ENCODE data around the gene CHRM1.
"Not testable (repeated sequence)": the region's sequence is repeated elsewhere in the genome, so short reads cannot be mapped to it uniquely, and the experiment has no call there.

The CHRM1 gene

DNA sequence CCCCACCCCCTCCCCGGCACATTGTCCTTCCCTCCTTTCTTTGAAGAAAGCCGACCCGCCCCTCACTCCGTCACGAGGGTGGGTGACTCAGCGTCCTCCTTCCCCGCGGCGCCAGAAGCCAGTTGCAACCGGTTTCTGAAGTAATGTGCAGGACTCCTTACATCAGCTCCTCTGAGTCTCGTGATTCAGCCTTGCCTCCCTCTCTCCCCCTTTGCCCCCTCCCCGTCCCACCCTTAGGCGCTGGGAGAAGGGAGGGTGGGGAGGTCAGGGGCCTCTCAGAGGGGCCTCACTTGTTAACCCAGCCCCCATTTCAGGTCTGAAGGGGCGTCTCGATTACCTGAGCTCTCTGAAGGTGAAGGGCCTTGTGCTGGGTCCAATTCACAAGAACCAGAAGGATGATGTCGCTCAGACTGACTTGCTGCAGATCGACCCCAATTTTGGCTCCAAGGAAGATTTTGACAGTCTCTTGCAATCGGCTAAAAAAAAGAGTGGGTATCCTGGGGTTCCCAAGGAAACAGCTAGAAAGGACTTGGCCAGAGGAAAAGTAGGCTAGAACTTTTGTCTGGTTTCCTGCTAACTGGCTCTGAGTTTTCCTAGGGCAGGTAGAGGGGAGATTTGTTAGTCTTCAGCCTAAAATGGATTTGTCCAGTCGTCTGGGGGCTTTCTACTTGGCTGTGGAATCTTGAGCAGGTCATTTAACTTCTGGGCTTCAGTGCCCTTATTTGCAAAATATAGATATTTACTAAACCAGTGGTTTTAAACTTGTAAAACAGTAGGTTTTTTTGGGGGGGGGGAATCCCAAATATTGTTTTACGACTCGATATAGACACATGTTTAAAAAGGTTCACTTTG lies 39.4 kb downstream of the CHRM1 start:
- no peak for TF ChIP-seq ZNF274 (IDR thresholded peaks at IDR 0.05; ENCODE audit: low read depth, low read length)
- H3K4me3 ChIP-seq (ENCODE audit: low read length), result peak overlapping the region; percentile 85

DNA sequence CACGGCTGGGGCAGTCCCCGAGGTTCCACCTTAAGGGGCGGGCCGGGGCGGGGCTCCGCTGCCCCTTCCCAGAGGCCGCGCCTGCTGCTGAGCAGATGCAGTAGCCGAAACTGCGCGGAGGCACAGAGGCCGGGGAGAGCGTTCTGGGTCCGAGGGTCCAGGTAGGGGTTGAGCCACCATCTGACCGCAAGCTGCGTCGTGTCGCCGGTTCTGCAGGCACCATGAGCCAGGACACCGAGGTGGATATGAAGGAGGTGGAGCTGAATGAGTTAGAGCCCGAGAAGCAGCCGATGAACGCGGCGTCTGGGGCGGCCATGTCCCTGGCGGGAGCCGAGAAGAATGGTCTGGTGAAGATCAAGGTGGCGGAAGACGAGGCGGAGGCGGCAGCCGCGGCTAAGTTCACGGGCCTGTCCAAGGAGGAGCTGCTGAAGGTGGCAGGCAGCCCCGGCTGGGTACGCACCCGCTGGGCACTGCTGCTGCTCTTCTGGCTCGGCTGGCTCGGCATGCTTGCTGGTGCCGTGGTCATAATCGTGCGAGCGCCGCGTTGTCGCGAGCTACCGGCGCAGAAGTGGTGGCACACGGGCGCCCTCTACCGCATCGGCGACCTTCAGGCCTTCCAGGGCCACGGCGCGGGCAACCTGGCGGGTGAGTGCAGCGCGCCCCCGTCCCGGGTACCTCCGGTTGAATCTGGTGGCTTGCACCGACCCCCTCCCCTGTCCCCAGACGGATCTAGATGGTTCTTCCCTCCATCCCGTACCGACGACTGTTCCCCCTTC lies 40.2 kb downstream of the CHRM1 start, which contains the start of gene SLC3A2:
Gene SLC3A2 (plus strand): TSS at position 94 of the 776 bp plus-strand sequence. CDS start 128 bp downstream, at position 222.
- peak within 1 kb of the TSS; percentile 85 for H3K4me3 ChIP-seq (ENCODE audit: low read length)
- no peak for TF ChIP-seq ZNF274 (IDR thresholded peaks at IDR 0.05; ENCODE audit: low read depth, low read length)

DNA sequence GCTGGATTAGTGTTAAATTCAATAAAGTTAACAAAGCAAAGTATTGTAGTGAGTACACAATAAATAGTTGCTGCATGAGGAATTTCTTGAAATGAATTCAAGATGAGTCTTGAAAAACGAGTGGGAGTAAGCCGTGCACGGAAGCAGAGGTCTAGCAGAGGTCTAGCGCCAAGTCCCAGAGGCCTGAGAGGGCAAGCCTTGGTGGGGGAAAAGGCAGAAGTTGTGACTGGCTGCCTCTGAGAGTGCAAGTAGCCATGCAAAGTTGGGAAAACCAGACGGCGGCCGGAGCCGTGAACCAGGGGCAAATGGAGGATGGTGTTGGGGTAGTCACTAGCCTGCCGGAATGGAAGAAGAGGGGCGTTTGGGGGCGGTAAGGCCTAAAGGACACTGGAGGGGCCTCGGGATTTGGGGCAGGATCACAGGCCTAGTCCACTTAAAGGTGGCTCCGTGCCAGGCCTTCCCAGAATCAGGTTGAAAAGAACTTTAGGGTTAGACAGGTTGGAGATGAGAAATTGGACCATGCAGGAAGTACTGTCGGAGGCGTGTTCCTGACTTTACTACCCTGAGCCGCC lies 40.8 kb downstream of the CHRM1 start:
- no peak for TF ChIP-seq ZNF274 (IDR thresholded peaks at IDR 0.05; ENCODE audit: low read depth, low read length)
- peak overlapping the region; percentile 85; the same call in 1 of the 2 replicates for H3K4me3 ChIP-seq (ENCODE audit: low read length)

DNA sequence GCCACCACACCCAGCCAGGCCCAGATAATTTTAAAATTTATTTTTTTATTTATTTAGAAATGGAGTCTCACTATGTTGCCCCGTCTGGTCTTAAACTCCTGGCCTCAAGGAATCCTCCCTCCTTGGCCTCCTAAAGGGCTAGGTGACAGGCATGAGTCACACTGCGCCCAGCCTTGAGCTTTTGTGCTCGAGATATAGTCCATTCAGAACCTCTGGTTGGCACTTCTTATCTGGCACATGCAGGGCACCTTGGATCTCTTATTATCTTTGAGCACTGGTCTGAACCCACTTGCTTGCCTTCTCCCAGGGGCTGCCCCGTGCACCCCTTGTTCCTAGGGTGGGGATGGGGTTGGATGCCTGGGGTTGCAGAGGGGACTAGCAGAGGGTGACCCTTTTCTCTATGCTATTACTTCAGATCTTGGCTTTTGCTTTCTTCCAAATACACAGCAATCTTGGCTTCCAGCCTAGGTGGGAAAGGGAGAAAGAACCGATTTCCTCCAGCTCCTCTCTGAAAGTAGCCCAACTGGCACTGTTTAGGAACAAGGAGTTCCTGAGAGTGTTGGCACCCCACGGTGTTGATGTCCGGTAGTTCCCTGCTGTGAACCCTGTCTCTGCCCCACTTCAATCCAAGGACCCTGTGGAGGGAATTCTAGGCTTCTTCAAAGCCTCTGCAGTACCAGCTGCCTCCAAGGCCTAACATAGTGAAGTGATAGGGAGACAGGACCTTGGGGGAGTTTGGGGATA lies 41.8 kb downstream of the CHRM1 start:
- H3K4me3 ChIP-seq (ENCODE audit: low read length), result no peak overlapping the region; the same call in 1 of the 2 replicates
- TF ChIP-seq ZNF274 (IDR thresholded peaks at IDR 0.05; ENCODE audit: low read depth, low read length), result no peak

DNA sequence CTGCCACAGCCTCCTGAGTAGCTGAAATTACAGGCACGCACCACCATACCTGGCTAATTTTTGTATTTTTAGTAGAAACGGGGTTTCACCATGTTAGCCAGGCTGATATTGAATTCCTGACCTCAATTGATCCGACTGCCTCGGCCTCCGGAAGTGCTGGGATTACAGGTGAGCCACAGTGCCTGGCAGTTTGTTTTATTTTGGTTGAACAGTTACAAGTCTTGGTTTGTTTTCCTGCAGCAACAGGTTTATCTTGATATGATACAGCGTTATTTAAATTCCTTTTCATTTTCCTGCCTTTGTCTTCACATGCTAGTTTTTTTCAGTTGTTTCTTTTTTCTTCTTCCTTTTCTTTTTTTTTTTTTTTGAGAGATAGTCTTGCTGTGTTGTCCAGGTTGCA lies 44.5 kb downstream of the CHRM1 start:
- TF ChIP-seq ZNF274 (IDR thresholded peaks at IDR 0.05; ENCODE audit: low read depth, low read length), result no peak
- no peak overlapping the region for H3K4me3 ChIP-seq (ENCODE audit: low read length)

DNA sequence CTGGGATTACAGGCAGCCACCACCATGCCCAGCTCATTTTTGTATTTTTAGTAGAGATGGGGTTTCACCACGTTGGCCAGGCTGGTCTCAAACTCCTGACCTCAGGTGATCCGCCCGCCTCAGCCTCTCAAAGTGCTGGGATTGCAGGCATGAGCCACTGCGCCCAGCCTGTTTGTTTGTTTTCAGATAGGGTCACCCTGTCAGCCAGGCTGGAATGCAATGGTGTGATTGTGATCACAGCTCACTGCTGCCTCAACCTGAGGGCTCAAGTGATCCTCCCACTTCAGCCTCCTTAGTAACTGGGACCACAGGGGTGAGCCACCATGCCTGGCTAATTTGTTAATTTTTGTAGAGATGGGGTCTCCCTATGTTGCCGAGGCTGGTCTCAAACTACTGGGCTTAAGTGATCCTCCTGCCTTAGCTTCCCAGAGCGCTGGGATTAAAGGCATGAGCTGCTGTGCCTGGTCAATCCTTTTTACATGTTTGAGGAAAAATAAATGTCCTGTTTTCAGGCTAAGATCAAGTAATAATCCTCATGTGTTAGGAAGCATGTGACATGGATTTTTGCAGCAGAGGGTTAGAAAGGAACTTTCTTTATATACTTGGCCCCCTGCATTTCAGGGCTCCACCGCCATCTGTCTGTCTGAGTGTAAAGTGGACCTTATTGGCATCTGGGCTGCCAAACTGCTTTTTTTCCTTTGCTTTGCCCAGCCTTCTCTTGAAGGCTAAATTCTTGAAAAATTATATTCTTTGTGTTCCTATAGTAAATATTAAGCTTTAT lies 45.3 kb downstream of the CHRM1 start:
- H3K4me3 ChIP-seq (ENCODE audit: low read length), result no peak overlapping the region
- TF ChIP-seq ZNF274 (IDR thresholded peaks at IDR 0.05; ENCODE audit: low read depth, low read length), result no peak

DNA sequence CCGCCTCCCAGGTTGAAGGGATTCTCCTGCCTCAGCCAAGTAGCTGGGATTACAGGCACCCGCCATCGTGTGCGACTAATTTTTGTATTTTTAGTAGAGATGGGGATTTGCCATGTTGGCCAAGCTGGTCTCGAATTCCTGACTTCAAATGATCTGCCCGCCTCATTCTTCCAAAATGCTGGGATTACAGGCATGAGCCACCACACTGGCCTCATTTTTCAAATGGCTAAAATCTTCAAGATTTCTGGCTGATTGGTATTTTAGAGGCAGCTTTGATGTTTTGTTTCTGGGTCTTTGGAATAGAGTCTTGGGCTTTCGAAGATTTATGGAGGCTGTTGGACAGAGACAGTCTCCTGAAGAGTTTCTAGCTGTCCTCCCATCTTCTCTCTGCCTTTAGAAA lies 46.3 kb downstream of the CHRM1 start:
- TF ChIP-seq ZNF274 (IDR thresholded peaks at IDR 0.05; ENCODE audit: low read depth, low read length), result no peak
- H3K4me3 ChIP-seq (ENCODE audit: low read length), result no peak overlapping the region

DNA sequence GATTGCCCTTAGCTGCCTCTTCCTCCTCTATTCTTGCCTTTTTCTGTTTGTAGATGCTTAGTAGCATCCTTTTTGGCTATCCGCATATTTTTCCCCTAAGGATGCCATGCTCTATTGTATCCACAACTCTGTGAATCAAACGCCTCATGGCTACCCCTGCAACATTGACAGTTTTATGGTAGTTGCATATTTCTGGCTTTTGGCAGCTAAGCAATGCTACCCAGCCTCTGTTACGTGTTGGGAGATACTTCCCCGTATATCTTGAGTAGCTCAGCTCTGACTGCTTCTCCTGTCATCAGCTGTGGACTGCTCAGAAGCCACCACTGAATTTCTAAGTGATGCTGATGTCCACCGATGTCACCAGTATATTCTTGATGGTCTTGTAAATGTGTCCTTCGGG lies 55.5 kb downstream of the CHRM1 start:
- no peak for TF ChIP-seq ZNF274 (IDR thresholded peaks at IDR 0.05; ENCODE audit: low read depth, low read length)
- H3K4me3 ChIP-seq (ENCODE audit: low read length), result no peak overlapping the region

DNA sequence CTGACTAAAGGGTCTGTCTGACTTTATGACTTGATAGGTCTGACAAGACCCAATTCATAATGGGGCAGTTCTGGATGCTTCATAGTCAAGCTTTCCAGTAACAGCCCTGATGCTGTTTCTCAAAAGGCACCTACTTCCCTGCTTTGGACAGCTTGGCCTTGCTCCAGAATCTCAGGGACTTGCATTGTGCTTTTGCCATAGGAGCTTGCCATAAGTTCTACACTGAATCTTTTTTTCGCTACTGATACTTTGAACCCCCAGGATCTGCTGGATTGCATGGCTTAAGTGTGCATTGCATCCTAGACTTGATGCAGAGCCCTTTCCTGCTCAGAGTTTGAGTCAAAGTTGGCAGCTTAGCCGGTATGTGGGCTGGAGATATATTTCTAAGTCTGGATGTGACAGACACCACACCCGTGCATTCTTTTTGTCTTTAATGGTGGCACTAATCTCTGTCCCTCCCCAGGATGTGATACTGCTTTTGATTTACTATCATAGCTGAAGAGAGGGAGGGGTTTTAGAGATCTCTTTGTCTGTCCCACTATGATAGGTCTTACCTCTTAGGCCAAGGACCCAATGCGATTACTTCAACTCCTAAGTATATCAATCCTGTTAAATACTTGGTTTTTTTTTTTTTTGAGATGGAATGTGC lies 57.4 kb downstream of the CHRM1 start:
- no peak for TF ChIP-seq ZNF274 (IDR thresholded peaks at IDR 0.05; ENCODE audit: low read depth, low read length)
- H3K4me3 ChIP-seq (ENCODE audit: low read length), result no peak overlapping the region

DNA sequence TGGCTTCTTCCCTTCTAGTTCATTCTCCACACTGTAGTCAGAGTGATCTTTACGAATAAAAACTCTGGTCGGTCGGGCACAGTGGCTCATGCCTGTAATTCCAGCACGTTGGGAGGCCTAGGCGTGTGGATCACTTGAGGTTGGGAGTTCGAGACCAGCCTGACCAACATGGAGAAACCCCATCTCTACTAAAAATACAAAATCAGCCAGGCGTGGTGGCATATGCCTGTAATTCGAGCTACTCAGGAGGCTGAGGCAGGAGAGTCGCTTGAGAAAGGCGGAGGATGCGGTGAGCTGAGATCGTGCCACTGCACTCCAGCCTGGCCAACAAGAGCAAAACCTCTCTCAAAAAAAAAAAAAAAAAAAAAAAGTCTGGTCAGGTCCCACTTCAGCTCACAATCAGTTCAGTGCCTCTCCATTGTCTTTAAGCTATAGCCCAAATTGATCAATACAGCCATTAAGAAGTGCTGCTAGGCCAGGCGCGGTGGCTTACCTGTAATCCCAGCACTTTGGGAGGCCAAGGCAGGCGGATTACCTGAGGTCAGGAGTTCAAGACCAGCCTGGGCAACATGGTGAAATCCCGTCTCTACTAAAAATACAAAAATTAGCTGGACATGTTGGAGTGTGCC lies 59.5 kb downstream of the CHRM1 start:
- not testable (repeated sequence) for H3K4me3 ChIP-seq (ENCODE audit: low read length)

DNA sequence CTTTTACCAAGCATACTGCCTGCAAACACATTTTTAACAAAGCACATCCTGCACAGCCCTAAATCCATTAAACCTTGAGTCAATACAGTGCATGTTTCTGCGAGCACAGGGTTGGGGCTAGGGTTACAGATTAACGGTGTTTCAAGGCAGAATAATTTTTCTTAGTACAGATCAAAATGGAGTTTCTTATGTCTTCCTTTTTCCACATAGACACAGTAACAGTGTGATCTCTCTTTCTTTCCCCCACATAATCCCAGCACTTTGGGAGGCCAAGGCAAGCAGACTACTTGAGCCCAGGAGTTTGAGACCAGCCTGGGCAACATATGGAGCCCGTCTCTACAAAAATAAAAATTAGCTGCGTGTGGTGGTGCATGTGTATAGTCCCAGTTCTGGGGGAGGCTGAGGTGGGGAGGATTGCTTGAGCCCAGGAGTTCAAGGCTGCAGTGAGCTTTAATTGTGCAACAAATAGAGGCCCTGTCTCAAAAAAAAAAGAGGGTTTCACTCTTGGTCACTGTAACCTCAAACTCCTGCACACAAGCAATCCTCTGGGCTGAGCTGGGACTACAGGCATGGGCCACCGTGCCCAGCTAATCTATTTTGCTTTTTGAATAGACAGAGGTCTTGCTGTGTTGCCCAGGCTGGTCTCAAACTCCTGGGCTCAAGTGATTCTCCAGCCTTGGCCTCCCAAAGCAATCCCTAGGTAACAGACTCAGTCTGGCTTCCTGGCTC lies 60.2 kb downstream of the CHRM1 start:
- TF ChIP-seq ZNF274 (IDR thresholded peaks at IDR 0.05; ENCODE audit: low read depth, low read length), result no peak
- no peak overlapping the region for H3K4me3 ChIP-seq (ENCODE audit: low read length)

DNA sequence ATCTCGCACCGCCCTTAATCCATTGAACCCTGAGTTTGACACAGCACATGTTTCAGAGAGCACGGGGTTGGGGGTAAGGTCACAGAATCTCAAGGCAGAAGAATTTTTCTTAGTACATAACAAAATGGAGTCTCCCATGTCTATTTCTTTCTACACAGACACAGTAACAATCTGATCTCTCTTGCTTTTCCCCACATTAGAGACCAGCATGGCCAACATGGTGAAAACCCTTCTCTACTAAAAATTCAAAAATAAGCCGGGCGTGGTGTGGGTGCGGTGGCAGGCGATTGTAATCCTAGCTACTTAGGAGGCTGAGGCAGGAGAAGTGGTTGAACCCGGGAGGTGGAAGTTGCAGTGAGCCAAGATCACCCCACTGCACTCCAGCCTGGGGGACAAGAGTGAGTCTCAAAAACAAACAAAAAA lies 61.9 kb downstream of the CHRM1 start:
- H3K4me3 ChIP-seq (ENCODE audit: low read length), result not testable (repeated sequence)
